GM18499 (cell line): Measurements from ENCODE around the gene C2CD4D.

Experiments used
- ATAC-seq: cut with Tn5 transposase; IDR thresholded peaks from one replicate; pipeline ENCODE4 v1.9.1; 2021; ENCODE audit warnings: moderate number of reproducible peaks; ENCODE audit not compliant: insufficient read depth, unreplicated experiment

C2CD4D gene

GRCh38 chr1:151816548-151817352 lies 22.9 kb downstream of the C2CD4D start:
- no peak for ATAC-seq

- ATAC-seq = no peak
Measured at GRCh38 chr1:151815716-151816327, 23.8 kb downstream of the C2CD4D start.

GRCh38 chr1:151814971-151815545 lies 24.6 kb downstream of the C2CD4D start:
- ATAC-seq = no peak

- ATAC-seq = no peak
Measured at GRCh38 chr1:151814426-151814825, 25.2 kb downstream of the C2CD4D start.

GRCh38 chr1:151813271-151813977 lies 26.2 kb downstream of the C2CD4D start:
- ATAC-seq = no peak

- ATAC-seq = no peak
Measured at GRCh38 chr1:151811181-151811580, 28.4 kb downstream of the C2CD4D start.

- no peak for ATAC-seq
Measured at GRCh38 chr1:151809985-151810556, 29.5 kb downstream of the C2CD4D start.

GRCh38 chr1:151809290-151809984 lies 30.2 kb downstream of the C2CD4D start:
- ATAC-seq = no peak

GRCh38 chr1:151807766-151808165 lies 31.9 kb downstream of the C2CD4D start:
- ATAC-seq = no peak

- ATAC-seq = no peak
Measured at GRCh38 chr1:151807131-151807530, 32.5 kb downstream of the C2CD4D start.

GRCh38 chr1:151806170-151806569 lies 33.5 kb downstream of the C2CD4D start:
- ATAC-seq = no peak

GRCh38 chr1:151805066-151805820 lies 34.4 kb downstream of the C2CD4D start, which contains the start of gene LINGO4:
Gene LINGO4 (minus strand): TSS chr1:151805419. CDS start chr1:151802704, 2,715 bp downstream.
- no peak for ATAC-seq

- no peak for ATAC-seq
Measured at GRCh38 chr1:151803915-151804314, 35.7 kb downstream of the C2CD4D start.

GRCh38 chr1:151803164-151803563 lies 36.5 kb downstream of the C2CD4D start:
- ATAC-seq = no peak

- no peak for ATAC-seq
Measured at GRCh38 chr1:151802372-151802771, 37.2 kb downstream of the C2CD4D start.

- ATAC-seq = no peak
Measured at GRCh38 chr1:151801846-151802245, 37.8 kb downstream of the C2CD4D start.

- no peak for ATAC-seq
Measured at GRCh38 chr1:151801310-151801820, 38.3 kb downstream of the C2CD4D start.

- no peak for ATAC-seq
Measured at GRCh38 chr1:151800830-151801229, 38.8 kb downstream of the C2CD4D start.
